Measurements from ENCODE around the gene MAGEA9. TPM values are rescaled to one million over a fixed set of nuclear protein-coding genes. Genes with fewer than 3 reads are reported as not detected.
A peak's percentile ranks its signal among the peaks of the same experiment; 100 is the strongest.
"Not testable (repeated sequence)": the region's sequence is repeated elsewhere in the genome, so short reads cannot be mapped to it uniquely, and the experiment has no call there.

MAGEA9 gene
- not detected for total RNA-seq

DNA sequence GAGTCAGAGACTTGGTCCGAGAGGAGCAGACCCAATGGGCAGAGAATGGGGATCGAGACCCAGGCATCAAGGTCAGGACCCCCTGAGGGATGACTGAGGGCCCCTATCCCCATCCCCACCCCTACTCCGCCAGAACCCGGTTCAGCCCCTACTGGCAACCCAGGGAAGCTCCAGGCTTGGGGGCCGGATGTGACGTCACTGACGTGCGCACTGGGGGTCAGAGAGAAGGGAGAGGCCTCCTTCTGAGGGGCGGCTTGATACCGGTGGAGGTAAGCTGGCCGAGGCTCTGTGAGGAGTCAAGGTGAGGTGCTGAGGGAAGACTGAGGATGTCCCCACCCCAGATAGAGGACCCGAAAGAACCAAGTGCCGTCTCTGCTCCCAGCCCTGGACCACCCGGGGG is at the start of gene MAGEA9:
Gene MAGEA9 (plus strand): TSS at position 204 of the 400 bp plus-strand sequence. CDS start 4,281 bp downstream, outside the sequence.
- ATAC-seq = not testable (repeated sequence)

GRCh38 chrX:149742269-149742668 is 39.5 kb upstream of the MAGEA9 start:
- ATAC-seq = peak; percentile 26

DNA sequence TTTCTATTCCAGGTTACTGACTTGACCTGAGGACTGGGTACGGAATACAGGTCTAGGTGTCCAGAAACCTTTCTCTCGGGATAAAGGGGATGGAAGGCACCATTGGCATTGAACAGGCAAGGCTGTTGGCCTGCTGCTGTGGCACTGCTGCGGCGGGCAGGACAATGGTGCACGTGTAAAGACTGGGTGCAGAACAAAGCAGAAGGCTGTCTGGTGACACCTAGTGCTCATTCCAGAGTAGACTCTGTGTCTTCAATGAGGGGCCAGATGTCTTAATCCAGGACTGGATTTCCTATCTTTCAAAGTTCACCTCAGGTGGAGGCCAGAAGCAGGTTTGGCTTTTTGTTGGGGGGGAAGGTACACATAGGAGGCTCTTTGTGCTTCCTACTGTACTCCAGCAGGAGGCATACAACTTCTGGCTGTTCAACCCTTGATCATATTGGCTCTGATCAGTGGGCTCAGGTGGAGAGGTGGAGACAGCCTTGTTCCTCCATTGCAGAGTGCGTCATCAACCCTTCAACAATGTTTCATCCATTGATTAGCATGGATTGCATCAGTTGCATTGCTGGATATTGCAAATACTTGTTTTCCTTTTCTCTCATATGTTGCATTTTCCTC is 35.2 kb upstream of the MAGEA9 start:
- ATAC-seq = peak; percentile 48

- ATAC-seq = no peak
Measured at GRCh38 chrX:149757206-149758067, 24.3 kb upstream of the MAGEA9 start.

- ATAC-seq = no peak
Measured at GRCh38 chrX:149758068-149758714, 23.5 kb upstream of the MAGEA9 start.

DNA sequence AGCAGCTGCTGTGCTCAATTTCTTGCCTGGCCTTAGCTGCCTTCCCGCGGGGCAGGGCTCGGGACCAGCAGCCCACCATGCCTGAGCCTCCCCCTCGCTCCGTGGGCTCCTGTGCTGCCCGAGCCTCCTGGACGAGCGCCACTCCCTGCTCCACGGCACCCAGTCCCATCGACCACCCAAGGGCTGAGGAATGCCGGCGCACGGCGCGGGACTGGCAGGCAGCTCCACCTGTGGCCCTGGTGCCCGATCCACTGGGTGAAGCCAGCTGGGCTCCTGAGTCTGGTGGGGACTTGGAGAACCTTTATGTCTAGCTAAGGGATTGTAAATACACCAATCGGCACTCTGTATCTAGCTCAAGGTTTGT is 23.0 kb upstream of the MAGEA9 start:
- ATAC-seq = not testable (repeated sequence)

GRCh38 chrX:149759824-149760223 is 21.9 kb upstream of the MAGEA9 start:
- ATAC-seq = no peak

DNA sequence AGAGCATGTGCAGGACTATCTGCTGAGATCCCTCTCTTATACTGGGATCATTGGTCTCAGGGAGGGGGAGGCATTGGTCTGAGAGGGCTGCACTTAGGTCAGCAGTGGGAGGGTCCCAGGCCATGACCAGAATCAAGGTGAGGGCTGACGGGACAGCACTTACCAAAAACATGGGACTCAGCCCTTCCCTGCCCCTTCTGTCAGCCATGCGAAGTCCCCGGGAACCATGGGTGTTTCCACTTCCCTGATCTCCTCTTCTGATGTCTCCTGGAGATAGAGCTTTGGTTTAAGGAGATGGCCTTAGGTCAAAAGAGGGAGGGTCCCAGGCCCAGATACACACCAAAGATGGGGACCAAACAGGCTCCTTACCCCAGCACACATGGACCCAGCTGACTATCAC is 20.8 kb upstream of the MAGEA9 start:
- ATAC-seq = no peak

GRCh38 chrX:149761858-149762674 is 19.7 kb upstream of the MAGEA9 start:
- ATAC-seq = not testable (repeated sequence)

GRCh38 chrX:149762696-149763614 is 18.8 kb upstream of the MAGEA9 start:
- ATAC-seq = no peak

DNA sequence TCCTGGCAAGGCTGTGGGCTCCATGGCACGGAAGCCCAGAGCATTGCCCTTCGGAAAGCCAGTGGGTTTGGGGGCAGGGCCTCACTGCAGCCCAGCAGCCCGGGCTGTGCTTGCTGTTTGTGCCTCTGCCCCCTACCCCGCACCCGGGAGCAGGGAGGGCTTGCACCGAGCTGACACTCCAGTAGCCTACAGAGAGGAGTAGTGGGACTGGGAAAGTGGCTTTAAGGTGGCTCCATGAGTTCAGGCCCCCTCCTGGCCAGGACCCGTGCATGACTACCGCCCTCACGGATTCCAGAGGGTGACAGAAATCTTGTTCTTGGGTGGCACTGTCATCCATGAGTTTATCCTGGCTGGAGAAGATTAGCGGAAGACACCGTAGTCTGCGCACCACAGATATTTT is 11.4 kb upstream of the MAGEA9 start:
- not testable (repeated sequence) for ATAC-seq

- not testable (repeated sequence) for ATAC-seq
Measured at GRCh38 chrX:149773026-149773425, 8.7 kb upstream of the MAGEA9 start.

DNA sequence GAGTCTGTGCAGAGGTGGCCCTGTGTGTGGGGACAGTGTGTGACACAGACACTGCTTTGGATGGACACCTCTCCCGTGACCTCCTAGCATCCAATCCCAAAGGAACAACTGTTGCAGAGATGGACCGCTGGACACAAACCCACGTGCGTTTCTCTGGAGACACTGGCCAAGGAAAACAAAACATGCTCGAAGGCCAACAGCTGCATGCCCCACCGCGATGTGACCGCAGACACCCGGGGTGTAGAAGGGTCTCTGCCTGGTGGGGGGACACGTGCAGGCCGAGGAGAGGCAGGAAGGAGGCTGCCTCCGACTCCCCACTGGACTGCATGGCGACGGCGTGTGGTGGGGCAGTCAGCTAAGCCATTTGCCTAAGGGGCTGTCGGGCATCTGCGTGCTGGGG is 8.0 kb upstream of the MAGEA9 start, which contains the start of gene HSFX1:
Gene HSFX1 (plus strand): TSS at position 301 of the 400 bp plus-strand sequence. CDS start 614 bp downstream, outside the sequence.
- not testable (repeated sequence) for ATAC-seq

- ATAC-seq = not testable (repeated sequence)
Measured at GRCh38 chrX:149777999-149778398, 3.7 kb upstream of the MAGEA9 start.

- ATAC-seq = not testable (repeated sequence)
Measured at GRCh38 chrX:149795531-149795930, 13.8 kb downstream of the MAGEA9 start.

- no peak for ATAC-seq
Measured at GRCh38 chrX:149799095-149799714, 17.5 kb downstream of the MAGEA9 start.

GRCh38 chrX:149799938-149800337 is 18.2 kb downstream of the MAGEA9 start:
- peak; percentile 33 for ATAC-seq

DNA sequence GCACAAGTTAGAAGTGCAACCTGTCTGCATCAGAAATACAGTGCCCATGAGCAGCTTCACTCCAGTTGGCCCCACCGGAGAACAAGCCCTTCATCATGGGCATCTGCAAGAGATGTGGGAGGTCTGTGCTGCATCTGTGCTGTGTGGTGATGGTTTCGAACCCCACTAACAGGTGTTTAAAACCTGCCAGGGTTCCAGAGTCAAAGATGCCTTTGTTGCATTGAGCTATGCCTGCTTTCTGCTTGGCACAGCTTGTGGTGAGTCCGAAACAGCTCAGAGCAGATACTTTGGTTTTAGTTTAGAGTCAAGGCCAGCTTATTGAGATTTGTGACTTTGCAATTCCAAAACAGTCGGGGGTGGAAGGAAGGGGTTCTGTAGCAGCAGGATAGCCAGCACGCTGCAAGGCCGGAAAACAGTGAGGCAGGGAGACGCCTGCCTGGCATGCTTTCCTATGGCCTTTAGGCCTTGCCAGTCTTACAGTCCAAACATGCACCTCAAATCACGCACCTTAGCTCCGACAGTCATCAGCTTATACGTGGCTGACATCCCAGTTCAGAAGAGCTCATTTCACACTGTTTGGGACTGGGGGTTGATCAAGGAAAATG is 21.8 kb downstream of the MAGEA9 start:
- ATAC-seq = no peak

DNA sequence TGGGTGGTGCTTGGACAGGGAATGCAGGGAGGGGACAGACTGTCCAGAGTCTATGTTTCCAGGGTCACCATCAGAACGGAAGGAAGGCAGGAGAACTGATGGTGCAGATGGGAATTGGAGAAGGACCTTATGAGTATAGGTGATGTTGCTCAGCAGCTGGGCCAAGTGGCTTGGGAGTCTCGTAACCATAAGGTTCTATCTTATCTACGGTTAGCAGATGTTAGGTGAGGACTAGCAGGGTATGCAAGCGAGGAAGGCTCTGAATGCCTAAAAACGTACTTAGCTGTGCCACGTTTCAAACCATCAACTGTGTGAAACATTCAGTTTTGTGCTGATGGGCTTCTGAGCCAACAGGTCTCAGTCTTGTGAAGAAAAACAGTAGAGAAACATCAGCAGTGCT is 22.4 kb downstream of the MAGEA9 start:
- no peak for ATAC-seq

GRCh38 chrX:149807747-149808458 is 26.2 kb downstream of the MAGEA9 start:
- ATAC-seq = no peak

Data from esophagus mucosa (tissue), 1 donor.